Measurements from ENCODE around the gene DOK7.

- TF ChIP-seq EZH2 (IDR thresholded peaks at IDR 0.05), result no peak
- TF ChIP-seq POLR2AphosphoS5 (IDR thresholded peaks at IDR 0.05; ENCODE audit: borderline replicate concordance, low read depth, low read length), result no peak
These were observed 26.9 kb upstream of the DOK7 start for GRCh38 chr4:3436048-3436797.
